Measurements from ENCODE around the gene SLC7A11.

DNA sequence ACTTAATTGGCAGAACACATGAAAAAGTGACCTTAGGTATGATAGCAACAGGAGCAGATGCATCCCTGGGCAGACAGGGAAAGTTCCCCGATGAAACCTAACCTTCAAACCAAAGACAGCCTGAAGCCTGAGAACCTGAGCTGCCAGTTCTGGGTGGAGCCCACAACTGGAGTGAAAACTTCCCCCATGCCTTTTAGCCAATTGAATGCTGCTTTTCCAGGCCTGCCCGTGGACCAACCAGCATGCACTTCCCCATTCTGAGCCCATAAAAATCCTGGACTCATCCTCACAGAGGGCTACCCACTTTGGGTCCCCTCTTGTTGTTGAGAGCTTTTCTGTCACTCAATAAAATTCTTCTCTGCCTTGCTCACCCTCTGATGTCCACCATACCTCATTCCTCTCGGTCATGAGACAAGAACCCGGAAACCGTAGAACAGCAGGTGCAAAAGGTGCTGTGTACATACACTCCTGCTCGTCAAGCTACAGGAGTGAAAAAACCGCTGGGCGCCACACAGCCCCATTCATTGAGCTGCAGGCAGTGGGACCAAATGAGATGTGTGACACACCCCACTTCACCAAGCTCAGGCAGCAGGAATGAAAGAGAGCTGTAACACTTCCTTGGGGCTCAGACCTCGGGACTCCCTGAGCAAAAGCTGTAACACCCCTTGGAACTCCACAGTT is 13.9 kb upstream of the SLC7A11 start:
- TF ChIP-seq CTCF (IDR thresholded peaks at IDR 0.05; ENCODE audit: low read length) (no peak), EZH2 (IDR thresholded peaks at IDR 0.05; ENCODE audit: borderline replicate concordance, low read length) (no peak)
